HG03139 (cell line): Measurements from ENCODE around the gene AKAP1.

Source experiments
- ATAC-seq: cut with Tn5 transposase; IDR thresholded peaks from one replicate; pipeline ENCODE4 v1.9.1; 2021; ENCODE audit not compliant: unreplicated experiment

Gene AKAP1

DNA sequence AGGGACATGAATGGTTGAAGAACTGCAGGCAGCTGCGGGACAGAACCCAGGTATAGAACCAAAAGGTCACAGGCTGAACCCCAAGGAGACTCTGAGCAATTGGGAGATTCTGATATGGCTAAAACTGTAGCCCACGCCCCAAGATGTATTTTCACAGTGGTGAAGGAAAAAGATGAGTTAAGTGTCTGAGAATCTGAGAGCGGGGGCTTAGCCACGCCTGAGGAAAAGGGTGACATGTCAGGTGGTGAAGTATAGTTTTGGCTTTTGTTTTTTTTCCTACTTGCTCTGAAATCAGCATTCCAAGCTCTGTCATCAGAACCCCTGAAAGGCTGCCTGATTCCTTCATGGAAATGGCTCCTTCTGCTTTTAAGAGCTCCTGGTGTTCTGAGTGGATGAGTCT is 73.3 kb downstream of the AKAP1 start:
- ATAC-seq, result no peak

DNA sequence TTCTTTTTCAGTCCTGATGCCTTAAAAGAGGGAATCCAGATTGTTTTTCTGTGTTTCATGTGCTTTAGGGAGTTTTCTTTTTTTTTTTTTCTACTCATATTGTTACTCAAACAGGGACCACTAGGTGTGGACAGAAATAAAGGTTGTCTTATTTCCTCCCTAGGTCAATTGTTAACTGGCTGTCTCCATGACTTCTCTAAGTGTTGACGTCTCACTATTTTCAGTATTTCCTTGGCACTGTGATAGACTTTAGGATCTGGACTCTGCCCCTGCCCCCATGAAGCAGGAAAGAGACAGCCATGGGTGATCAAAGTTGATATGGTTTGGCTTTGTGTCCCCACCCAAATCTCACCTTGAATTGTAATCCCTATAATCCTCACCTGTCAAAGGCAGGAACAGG is 73.7 kb downstream of the AKAP1 start:
- ATAC-seq, result no peak

- ATAC-seq, result no peak
Observed at GRCh38 chr17:57160624-57161023, 75.6 kb downstream of the AKAP1 start.

GRCh38 chr17:57164814-57165213 is 79.8 kb downstream of the AKAP1 start:
- ATAC-seq, result no peak

- ATAC-seq, result no peak
Observed at GRCh38 chr17:57165754-57166153, 80.7 kb downstream of the AKAP1 start.

DNA sequence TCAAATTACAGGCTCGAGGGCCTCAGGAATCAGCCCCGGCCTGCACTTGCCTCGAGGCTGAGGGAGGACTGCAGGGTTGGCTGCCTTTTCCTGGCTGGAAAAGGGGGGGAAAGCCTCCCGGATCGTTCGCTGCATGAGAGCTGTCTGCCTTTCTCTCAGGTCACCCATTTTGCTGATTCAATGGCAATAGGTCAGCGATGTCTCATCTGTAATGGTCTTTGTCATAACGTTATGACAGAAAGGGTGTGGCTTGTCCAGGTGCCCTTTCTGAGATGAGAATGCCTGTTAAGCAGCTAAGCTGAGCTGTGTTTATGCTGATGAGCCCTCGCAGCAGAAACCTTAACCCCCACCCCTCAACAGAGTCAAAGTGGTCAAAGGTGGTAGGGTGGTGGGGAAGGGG is 81.8 kb downstream of the AKAP1 start:
- ATAC-seq, result no peak

DNA sequence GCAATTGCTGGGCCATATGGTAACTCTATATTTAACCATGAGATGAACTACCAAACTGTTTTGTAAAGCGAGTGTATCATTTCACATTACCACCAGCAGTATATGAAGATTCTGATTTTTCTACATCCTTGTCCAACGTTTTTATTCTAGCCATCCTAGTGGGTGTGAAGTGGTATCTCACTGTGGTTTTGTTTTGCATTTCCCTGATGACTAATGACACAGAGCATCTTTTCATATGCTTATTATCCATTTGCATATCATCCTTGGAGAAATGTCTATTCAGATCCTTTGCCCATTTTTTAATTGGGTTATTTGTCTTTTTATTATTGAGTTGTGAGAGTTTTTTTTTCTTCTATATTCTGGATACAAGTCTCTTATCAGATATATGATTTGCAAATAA is 83.6 kb downstream of the AKAP1 start:
- ATAC-seq, result no peak

GRCh38 chr17:57170866-57171265 is 85.8 kb downstream of the AKAP1 start:
- no peak for ATAC-seq
